MV-4-11 (cell line): ENCODE results near the gene AGAP1.

ENCODE experiments used
- DNase-seq: peaks from one replicate; lab custom pipeline; 2025; lab: John Stamatoyannopoulos, UW

AGAP1 gene

DNA sequence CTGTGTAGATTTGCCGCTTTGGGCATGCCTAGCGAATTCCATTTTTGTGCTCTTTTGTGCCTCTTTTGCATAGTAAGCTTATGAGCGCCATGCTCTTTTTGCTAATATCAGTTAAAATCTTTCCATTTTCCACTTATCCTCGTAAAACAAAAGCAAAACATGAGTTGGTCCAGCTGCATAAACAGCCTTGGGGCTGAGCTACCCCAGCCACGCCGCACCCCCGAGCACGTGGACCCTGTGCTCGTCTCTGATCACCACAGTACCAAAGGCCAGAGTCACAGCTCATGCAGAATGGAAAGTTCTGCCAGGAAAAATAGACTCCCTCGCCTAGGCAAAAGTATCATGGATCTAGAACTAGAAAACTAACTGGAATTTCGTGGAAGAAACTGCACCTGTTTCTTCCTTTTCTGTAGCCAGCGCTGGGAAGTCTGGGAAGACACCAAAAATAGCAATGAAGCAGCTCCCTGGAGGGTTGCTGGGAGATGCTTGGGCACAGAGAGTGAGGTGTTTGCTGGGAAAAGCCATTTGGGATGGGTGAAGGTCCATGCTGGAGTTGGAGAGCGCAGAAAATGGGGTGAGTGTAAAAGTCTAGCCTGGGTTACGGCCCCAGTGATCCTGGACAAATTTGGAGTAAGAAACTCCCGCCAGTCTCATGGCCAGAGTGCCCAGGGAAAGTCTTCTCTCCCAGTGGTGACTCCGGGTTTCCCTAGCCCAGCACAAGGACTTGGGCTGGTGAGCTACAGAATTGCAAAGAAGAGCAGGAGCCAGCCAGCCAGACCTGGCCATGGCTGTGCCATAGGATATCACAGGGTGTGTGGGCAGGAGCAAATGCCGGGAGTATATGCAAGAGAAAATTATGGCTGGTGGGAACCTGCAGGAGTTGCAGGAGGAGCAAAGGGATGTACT, 456.0 kb downstream of the AGAP1 start:
- DNase-seq: no peak

DNA sequence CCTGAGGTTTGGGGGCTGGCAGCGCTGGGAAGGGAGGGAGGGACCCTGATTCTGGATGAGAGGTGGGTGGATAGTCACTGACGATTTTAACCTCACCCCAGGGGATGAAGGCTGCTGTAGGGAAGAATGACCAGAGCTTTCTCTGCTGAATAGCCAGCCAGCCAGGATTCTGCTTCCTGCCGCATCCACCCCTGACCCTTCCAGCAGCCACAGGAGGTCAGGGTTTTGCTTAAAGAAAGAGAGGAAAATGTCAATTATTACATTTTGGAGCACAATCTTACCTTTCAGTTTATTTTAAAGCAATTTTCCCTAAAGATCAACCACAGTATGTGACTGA, 456.6 kb downstream of the AGAP1 start:
- no peak for DNase-seq

DNA sequence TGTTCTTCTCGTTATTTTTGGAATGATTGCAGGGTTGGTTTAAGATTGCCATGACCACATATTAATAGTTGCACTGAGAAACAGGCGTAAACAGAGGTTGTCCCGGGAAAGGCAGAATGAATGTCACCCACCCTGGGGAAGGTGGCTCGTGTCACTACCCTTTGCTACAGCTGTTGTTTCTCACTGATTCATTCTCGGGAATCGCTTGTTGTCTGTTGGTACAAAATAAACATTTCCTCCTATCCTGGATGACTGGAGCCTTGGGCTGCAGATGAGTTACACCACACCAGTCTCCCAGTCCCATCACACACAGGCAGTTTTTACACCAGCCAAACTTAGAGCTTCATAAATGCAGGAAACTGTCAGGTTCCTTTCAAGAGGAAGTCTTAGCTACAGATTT, 457.6 kb downstream of the AGAP1 start:
- DNase-seq: no peak

DNA sequence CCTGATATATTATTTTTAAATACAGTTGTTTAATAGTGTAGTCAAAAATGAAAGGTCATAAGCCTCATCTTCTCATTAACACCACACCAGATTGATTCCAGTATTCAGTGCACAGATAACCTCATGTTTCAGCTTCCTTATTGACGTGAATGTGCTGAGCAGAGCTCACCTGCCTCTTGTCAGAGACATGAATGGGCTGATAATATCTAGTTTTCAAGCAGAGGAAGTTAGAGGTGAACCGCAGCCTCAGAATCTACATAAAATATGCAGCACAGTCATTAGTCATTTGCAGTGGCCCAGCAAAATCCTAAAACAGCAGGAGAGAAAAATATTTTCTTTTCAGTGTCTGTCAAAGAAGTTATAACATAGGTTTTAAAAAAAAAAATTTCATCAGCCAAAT, 458.1 kb downstream of the AGAP1 start:
- no peak for DNase-seq

DNA sequence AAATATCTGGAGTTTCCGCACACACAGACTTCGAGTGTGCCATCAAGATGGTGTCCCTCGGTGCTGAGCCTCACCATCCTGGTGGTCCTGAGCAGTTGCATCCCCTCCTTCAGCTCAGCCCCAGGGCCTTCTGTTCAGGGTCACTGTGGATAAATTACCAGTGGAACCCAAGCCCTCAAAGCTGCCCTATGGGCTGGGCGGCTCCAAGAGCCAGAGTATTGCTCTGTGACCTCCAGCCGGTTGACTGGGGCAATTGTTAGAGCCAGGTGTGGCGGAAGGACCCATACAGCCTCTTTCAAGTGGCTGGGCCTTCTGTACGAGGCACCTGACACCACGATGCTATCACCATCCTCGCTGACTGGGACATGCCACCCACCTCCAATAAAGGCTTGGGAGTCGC, 458.9 kb downstream of the AGAP1 start:
- DNase-seq: no peak

DNA sequence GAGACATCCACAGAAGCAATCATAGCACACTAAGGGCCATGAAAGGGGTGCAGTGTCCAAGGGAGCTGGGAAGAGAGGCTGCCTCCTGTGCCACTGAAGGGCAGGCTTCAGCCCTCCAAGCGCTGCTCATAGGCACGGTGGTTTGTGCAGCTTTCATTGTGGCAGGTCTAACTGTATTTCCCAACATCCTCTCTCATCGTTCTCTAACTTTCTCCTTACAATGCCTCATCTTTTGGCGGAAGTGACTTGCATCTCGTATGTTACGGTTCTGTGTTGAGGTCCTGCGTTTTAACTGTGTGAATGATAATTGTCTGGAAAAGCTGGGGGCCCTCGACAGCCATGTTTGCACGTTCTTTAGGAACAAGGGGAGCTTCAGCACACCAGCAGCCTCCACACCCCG, 460.4 kb downstream of the AGAP1 start:
- DNase-seq: no peak

DNA sequence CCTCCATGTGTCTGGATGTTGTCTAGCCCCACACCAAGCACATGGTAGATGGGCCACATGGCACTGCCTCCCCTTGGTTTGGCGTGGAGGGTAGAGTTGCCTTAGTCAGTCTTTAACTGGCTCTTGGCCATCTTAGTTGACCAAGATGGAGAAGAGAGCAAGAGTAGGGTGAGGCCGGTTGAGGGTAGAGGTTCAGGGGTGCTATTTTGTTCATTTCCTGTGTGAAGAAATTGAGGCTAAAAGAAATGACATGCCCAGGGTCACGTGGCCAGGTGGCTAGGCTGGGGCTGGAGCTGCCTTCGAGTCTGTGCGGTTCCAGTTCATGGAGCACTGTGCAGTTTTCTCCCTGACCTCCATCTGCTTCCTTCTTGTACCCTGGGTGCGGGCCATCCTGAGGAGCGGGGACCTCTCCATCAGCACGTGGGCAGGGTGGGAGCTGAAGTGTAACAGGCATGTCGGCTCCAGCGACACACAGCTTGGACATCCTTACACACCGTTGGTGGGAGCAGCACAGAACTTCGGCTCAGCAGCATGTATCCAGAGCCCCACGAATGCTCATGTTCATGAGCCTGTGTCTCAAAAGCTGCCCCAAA, 461.1 kb downstream of the AGAP1 start:
- DNase-seq: no peak

DNA sequence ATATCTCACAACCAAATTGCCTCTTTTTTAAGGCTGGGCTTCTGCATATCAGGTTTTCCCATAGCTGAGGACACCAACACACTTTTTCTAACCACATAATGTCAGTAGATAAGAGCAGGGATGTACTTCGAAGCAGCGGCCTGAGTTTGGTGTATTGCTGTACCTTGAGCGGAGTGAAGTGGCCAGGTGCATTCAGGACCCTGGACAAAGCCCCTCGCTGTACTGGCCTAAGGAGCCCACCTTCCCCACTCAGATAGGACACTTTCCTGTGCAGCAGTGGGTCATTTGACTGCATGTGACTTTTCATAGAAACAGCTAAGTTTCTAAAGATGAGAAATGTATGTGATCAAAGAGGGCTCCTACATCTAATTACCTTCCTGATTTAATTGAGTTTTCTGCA, 461.8 kb downstream of the AGAP1 start:
- DNase-seq: no peak

DNA sequence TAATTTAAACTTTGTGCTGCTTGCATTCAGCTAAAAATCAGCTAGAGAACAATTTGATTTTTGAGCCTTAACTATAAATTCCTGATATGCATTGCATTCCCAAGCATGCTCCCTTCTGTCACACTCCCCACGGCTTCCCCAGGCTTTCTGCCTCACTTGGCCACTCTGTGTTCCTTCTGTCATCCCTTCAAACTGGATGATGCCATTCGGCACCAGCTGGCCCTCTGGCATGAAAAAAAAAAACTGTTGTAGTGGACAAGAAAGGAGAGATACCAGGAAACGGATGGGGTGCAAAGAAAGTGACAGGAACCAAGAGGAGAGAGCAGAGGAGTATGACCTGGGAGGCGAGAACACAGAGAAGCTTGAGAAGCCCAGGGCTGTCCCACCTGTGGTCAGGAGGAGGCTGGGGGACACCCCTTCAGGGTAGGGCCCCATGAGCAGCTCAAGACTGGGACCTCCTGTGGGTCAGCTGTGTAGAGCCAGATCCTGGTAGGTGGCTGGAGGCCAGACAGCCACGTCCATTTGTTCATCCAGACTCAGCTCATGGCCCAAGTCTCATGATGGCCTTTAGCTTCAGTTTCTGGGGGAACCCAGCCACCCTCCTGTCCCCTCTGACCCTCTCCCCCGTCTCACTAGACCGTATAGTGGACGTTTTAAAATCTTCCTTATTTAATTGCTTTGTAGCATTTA, 462.6 kb downstream of the AGAP1 start:
- DNase-seq: no peak

DNA sequence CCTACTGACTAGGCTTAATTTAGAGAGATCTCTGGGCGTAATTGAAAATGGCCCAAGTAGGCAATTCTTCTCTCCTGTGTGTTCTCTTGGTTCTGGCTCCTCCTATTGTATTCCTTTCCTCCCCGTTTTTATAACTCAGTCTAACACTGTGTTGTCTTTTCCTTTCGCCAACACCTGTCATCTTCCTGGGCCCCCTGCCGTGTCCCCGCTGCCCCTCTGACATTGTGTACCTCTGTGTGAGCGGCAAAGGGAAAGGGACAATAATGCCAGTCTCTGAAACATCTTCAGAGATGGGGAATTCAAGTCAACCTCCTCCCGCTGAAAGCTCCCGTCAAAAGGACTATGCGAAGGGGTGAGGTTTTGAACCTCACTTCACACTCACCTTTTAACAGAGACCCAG, 463.4 kb downstream of the AGAP1 start:
- DNase-seq: no peak

DNA sequence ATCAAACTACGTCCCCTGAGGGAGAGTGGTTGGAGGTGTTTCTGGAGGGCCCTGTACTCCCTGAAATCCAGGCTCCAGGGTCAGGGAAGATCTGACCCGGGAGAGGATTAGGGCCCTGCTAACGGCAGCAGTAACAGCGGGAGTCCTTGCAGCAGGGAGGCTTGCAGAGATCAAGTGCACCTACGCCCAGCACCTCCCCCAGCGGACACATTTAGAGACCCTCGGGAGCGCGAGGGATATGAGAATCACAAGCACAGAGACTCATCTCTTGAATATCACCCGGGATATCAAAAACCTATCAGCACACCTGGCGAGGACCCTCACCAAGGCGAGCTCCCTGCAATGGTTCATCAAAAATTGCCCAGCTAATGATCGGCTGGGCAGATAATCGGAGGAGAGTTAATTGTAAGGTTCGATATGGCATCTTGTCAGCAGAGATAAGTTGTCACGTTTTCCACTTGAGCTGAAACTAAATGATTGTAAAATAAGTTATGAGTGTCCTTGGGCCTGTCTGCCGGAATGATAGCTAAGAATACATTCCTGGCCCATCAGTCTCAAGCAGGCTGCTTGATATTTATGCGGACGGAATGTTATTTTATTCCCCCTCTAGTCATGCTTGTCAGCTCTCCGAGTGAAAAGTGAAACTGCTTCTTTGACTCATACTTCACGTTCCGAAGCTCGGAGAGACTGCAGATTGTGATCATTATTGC, 464.5 kb downstream of the AGAP1 start:
- DNase-seq: no peak

DNA sequence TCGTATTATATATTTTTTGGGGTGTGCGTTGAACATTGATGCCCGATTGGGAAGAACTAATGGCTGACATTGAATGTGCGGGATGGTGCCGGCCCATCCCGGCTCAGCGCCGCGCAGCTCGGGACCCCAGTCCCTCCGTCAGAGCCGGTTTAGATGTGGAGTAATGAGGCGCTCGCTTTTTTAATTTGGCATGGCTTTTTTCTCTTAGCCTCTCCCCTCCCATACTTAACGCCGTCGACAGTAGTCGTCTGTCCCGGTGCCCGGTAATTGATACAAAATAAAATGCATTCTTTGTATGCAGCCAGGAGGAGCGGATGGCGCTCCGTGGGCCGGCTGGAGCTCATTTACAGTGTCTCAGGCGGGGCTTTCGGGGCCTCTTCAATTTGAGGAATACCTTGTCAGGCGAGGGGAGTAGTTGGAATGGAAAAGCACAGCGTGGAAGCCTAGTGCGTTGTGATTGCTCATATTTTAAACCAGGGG, 465.1 kb downstream of the AGAP1 start:
- no peak for DNase-seq

DNA sequence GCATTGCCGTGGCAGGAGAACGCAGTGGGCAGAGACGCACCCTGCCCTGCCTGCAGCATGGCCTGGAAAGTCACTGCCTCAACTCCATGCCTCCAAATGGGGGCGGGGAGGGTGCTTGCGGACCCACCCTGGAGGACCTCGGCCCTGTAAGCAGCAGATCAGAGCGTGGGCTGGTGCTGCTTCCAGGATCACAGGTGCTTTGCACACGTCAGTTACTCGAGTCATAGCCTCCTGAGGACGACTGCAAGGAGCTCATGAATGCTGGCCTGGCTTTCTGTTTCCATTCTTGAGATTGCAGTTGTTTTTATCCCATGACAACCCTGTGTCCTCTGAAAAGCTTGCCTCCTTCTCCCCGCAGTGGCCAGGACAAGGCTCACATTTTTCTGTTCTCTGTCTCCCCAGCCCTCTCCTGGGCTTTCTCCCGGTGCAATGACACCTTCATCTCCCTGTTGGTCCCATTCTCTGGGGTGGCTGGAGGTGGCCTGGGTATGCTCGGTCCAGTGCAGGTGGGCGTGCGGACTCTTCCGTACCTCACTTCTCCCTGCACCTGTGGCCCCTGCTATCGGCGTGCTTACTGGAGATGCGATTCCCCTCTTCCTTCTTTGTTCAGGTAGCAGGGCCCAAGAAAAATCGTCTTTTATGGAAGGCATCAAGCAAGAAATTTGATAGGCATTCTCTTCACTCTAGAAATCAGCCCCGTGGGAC, 466.3 kb downstream of the AGAP1 start:
- no peak for DNase-seq

DNA sequence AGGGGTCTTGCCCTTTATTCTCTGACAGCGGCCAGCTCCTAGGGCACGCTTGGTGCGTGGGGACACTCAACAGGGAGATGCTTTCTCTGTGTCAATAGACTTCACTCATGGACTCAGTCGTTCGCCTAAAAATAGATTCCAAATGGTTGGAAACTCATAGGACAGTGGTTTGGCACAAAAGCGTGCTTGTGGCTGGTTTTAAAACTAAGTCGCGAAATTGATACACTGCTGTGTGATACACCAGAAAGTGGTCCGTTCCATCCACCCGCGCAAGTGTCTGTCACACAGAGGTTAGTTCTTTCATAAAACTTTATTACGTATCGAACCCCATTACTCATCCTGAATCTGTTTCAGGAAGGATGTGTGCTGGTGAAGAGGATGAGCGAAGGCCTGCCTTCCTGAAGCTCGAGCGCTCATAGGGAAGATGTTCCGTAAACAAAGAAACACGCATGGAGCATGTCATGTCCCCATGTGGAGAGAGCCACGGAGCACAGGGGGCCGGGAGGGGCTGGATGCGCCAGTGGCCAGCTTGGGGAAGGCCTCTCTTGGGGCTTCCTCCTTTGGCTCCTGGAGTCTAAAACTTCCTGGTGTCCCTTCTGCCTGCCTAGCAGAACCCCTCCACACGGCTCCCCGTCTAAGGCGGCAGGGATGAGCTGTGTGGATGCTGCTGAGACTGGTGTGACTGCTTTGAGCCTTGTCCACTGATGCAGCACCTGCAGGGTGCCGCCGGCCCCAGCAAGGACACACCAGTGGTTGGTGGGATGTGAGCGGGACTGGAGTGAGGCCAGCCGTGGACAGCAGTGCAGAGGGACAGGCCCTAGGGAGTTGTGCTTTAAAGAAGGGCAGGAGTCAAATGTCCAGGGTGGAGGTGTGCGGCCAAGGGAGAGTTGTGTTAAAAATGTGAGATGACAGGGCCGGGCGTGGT, 467.1 kb downstream of the AGAP1 start:
- no peak for DNase-seq

DNA sequence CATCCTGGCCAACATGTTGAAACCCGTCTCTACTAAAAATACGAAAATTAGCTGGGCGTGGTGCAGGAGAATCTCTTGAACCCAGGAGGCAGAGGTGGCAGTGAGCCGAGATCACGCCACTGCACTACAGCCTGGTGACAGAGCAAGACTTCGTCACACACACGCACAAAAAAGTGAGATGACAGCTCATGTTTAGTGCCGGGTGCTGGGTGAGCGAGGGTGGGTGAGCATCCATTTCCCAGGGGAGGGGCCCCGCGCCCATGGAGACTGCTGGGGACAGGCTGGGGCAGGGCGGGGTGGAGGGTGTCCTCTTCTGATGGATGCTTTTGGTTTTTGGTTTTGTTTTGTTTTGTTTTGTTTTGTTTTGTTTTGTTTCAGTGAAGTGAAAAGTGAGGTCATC, 467.9 kb downstream of the AGAP1 start:
- DNase-seq: no peak

DNA sequence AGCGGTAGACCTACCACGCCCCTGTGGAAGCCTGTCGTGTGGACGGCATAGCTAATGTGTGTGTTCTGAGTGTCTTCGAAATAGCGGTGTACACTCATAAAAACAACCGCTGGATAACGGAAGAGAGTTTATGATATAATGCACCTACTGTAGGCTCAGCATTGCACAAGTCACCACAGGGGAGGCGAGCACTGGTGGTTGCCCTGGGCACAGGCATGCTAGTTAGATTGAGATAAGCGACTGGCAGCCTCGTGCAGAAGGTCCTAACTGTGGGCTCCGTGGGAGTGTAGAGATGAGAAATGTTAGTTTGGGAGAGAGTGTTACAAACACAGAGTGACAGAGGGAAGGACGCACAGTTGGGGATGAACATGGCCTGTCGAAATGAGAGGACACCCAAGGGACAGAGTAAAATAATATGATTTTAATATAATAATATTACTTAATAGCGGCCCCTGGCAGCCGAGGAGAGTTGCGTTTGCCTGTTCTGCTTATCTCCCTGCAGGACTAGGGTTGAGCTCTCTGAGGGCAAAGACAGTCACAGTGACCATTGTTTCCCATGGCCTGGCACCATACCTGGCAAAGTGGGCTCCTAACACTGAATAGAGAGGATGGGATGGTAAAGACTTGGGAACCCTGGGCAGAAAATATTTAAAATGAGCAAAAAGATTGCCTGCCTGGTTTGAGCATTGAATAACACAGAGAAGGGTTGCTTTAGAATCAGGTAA, 470.2 kb downstream of the AGAP1 start:
- DNase-seq: no peak

DNA sequence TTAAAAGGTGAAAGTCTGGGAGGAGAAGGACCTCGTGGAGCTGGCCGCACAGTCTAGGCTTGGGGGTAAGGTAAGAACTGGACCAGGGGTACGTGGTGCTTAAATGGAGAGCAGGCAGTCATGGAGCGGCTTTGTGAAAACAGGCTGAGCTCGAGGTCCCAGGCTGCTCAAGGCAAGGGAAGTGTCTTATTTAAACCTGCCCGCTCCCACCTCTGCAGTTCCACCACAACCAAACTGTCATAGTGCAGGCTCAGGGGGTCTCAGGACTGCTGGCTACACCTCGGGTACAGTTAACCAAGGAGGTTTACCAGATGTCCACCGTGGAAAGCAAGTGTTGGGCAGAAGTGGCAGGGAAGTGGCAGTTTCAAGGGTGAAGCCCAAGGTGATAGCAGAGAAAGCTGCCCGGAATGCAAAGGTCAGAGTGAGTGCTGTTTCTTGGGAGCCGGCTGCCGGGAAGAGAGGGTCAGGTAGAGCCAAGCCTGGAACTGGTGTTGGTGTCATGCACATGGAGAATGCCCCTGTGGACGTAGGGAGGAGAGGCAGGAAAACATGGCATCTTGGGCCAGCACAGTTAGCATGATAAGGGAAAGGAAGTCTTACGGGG, 471.0 kb downstream of the AGAP1 start:
- no peak for DNase-seq

DNA sequence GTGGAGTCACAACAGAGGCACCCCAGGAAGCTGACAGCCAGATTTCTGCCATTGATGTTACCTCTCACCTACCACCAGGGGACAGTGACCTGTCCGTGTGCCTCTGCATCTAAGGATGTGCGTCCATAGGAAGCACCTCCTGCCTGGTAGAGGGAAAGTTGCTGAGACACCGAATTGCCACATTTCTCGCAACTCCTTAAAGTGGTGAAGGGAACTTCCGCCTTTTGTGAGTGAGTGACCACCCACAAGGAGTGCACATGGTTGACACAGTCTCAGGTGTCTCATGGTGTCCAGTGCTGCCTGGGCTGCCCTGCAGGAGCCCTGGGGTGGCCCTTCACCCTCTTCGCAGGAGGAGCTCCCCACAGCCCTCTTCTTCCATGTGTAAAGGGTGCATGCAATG, 472.6 kb downstream of the AGAP1 start:
- no peak for DNase-seq

DNA sequence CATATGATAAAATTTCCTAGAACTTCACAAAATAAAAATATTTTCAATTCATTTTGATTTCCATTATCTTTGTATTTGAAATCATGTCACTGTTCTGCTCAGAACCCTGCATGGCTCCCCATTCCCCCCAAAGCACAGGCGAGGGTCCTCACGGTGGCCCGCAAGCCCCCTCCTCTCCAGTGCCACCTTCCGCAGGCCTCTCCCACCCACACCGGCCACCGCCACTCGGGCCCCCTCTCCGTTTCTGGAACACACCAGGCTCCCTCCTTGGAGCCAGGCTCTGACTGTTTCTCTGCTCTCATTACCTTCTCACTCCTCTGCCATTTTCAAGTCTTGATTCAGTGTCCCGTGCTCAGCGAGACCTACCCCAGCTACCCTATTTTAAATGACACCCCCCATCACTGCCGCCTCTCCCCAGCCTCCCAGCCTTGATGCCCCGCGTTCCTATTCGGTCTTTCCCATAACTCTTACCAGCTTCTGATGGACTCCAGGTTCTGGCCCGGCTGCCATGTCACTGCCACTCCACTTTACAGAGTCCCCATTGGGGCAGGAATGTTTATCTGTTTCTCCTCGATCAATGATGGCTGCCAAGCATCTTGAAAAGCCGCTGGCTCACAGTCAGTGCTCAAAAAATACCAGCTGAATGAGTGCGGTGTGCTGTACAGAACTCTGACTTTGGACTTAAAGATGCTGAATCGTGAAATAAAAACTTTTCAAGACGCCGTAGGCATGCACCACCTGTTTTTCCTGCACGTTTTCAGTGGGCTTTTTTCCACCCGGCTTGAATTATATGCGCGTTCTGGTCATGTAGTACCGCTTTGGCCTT, 473.3 kb downstream of the AGAP1 start:
- no peak for DNase-seq
